ENCODE measurements around the gene E4F1. TPM values are rescaled to one million over a fixed set of nuclear protein-coding genes. Genes with fewer than 3 reads are reported as not detected.

E4F1 gene
- total RNA-seq, 1 donor from 2014 or later = 23.7 TPM

DNA sequence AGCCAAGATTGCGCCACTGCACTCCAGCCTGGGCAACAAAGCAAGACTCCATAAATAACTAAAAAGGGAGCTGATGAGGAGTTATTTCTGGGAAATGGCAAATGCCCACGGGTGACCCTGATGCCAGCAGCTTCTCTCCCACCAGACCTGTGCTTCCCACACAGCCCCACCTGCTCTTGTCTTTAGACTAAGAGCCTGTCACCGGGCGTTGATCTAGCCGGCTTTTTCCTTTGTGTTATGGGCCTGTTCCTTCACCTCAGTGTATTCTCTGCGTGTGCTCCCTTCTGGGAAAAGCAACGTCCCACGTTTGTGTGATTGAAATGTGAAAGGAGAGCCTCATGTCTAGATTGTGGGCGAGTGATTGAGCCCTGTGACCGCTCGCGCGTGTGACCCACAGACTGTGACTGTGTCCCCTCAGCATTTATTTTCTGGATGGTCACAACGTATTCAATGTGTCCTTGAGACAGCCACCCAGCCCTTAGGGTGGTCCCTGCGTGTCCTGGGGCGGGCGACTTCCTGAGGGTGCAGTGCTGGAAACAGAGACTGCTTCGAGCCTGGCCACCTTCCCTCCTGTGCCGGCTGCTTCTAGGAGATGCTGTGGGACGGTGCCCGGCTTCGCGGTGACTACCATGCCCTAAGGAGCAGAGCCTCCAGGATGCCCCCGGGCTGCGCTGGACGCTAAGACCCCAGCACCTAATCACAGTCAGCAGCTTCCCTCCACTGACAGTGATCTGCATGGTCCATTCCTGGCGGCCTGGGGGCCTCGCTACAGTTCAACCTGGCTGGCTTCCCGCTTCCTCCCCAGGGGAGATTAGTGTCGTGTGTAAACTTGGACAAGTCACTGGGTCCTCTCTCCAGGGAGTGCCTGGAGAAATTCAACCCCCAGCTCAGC lies 52.3 kb downstream of the E4F1 start:
- no peak for DNase-seq

DNA sequence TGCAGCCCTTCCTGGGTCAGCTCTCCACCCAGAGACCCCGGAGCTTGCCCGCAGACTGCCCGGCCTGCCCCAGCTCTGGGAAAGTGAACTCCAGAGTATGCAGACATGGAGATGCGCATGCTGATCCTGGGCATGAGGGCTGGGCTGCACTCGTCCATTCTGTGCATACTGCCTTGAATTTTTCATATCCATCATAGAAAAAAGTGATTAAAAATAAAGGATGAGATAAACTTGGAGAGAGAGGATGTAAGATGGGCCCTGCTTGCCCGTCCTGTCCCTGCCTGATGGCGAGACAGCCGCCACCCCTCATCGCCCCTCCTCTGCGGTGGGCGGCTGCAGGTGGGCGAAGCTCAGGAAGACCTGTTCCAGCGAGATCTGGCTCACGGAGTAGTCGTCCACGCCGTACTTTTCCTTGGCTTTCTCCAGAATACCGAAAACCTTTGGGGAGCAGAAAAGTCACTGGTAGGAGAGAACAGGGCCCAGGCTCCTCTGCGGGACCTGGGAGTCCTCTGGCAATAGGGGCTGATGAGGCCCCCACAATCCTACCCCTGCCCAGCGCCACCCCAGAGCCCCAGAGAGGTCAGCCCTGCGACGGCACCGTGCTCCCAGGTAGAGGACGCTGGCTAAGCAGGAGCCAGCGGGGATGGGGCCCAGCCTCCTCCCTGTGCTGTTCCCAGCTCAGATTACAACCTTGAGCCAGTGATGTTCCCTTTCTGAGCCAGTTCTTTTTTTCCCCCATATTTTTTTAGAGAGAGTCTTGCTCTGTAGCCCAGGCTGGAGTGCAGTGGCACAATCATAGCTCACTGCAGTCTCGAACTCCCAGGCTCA lies 53.2 kb downstream of the E4F1 start:
- no peak for DNase-seq

DNA sequence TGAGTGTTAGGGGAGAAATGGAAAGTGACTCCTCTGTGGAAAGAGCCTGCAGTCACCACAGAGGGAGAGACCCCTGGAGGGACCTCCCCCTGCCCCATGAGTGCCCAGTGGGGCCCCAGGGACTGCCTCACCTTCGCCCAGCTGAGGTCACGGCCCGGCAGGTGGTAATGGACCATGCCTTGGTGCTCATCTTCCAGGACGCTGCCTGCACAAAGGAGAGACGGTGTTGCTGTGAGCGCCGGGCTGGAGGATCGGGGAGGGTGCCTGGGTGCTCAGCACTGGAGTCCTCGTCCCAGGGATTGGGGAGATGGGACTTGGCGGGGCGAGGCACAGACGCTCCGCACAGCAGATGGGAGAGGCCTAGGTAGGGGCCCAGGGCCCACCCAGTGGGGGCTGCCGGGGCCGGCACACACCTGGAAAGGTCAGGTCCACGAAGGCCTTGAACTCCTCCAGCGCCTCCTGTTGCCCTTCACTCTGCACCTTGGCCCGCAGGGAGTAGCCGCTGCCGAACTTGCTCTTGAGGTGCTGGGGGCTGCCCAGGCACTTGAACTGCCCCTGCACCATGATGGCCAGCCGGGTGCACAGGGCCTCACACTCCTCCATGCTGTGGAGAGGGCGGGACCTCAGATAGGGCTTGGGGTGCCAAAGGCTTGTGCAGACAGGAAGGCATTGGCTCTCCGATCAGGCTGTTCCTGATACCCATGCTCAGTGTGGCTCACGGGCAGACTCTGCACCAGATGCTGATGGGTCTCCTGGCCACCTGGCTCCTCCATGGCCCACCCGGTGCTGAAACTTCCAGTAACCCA lies 54.3 kb downstream of the E4F1 start:
- DNase-seq = no peak

DNA sequence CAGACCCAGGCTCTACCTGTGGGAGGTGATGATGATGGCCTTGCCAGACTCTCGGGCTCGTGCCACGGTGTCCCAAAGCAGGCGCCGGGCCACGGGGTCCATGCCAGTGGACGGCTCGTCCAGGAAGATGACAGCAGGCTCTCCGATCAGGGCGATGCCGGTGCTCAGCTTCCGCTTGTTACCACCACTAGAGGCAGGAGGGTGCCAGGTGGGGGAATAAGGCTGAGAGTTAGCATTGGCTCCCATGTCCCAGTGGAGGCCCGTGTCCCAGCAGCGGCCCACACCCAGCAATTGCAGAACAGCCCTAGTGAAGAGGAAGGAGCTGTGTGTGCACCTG lies 54.8 kb downstream of the E4F1 start:
- DNase-seq = no peak

DNA sequence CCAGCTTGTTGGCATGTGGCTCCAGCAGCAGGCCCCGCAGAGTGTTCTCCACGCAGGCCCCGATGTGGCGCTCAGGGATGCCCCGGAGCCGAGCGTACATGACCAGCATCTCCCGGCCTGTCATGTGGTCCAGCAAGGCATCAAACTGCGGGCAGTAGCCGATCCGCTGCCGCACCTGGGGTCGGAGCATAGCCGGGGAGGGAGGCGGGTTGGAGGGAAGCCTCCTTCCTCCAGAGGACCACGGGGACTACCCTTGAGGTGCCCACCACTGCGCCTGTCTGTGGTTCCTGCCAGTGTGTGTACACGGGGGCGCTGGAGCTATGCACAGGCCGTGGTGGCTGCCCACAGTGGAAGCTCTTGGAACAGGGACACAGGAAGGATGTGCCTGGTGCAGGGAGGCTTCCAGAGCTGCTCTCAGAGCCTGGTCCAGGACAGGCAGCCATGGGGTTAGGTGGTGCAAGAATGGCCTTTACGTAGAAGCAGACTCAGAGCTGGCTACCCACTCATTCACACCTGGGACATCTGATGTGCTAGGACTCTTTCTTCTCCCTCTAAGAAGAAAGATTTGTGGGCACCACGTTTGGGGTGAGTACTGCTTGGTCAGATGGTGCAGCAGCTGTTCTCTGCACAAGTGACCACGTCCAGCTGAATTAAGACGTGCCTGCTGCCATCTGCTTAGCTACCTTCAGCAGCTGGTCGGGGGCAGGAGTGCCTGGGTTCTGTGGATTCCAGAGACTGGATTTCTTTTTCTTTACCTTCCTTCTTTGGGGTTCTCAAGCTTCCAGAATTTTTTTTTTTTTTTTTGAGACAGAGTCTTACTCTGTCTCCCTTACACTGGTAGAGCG lies 55.8 kb downstream of the E4F1 start:
- DNase-seq = no peak

DNA sequence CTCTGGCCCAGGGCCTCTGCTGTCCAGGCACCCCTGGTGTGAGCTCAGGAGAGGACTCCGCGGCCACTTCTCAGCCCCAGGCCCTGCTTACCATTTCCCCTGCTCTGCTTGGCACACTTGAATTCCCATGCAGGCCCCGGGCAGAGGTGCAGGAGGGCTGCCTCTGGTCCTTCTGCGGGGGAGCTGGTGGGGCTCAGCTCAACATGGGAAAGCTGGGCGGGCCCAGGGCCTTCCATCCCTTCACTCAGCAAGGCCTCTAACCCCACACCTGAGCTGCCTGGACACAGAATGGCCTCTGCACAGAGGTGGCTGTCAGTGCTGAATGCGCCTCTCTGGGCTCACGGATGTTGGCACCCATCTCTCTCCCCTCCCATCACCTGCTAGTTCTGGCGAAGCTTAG lies 57.1 kb downstream of the E4F1 start:
- DNase-seq = no peak

DNA sequence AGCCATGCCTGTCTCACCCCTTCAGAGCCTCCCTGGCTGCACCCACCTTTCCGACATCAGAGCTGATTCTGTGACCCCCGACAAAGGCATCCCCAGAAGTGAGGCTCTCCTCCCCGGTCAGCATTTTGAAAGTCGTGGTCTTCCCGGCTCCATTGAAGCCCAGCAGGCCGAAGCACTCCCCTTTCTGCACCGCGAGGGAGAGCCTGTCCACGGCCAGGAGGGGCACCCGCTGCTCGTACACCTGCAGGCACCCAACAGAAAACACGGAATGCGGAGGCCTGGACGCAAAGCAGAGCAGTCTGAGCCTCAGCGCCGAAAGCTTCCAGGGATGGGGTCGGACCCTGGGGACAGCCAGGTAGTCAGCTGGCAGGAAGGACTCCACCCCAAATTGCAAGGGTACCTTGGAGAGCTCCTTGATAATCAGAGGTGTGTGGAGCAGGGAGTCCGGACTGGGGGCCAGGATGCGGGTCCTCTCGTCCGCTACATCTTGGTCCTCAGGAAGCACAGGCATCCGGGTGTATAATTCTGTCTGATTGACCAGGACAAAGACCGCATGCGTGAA lies 57.7 kb downstream of the E4F1 start:
- DNase-seq = no peak

DNA sequence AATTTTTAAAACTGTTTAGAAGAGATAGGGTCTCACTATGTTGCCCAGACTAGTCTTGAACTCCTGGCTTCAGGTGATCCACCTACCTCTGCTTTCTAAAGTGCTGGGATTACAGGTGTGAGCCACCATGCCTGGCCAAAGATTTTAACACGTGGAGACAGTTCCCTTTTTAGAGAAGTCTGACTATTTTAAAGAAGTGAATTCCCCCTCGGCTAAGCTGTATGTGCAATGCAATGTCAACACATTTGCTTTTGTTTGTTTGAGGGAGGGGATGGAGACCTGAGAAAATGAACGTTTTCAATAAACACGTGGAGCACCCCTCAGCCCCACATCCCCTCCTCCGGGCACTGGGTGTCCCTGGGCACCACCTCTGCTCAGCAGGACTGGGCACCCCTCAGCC lies 58.9 kb downstream of the E4F1 start:
- no peak for DNase-seq

DNA sequence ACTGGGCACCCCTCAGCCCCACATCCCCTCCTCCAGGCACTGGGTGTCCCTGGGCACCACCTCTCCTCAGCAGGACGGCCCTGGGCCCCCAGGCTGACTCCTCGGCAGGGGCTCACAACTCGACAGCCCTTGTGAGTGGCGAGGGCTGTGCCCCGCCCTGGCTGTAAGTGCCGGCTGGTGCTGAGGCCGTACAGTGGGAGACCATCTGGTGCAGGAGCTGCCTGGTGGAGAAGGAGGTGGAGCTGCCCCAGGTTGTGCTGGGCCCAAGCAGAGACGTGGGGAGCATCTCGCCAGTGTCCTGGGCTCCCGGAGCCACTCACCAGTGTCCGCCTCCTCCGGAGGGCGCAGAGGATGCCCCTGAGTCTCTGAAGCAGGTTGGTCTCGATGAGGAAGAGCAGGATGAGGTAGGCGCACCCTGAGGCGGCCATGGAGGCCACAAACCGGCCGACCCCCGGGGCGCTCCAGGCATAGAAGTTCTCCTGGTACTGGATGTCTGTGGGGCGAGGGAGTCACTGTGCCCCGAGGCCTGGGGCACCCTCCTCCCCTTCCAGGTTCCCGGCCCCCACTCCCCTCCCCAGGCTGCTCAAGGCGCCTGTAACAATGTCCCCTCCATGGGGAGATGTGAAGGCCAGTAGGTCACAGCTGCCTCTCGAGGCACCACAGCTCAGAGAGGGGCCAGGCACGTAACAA lies 59.6 kb downstream of the E4F1 start:
- DNase-seq = no peak

DNA sequence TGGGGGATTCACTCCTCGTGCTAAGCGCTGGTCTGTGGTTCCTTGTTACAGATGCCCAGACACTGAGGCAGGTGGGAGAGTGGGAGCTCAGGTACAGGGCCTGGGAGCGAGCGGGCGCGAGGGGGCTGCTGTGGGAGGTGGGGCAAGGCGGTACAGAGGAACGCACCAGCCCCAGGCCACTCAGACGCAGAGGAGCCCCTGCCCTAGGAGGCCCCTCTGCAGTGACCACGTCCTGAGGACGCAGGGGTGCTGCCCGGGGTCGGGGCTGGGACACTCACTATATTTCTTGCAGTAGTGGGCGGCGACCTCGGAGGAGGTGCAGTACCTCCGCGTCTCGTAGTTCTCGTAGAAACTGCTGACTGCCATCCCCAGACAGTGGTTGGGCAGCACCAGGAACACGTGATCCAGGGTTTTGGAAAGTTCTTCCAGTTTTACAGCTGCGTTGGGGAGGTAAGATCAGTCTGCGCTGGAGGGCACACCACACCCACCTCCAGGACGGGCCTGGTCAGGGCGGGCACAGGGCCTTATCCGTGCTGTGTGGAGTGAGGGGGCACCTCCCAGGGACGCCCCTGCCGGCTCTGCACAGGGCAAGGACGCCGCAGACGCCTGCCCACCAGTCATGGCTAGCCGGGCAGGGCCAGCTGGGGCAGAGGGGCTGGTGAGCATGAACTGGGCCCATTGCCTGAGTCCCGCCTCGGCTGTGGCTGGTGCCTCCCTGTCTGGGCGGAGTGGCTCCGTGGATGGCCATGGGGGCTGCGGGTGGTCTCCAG lies 60.8 kb downstream of the E4F1 start:
- DNase-seq = no peak

DNA sequence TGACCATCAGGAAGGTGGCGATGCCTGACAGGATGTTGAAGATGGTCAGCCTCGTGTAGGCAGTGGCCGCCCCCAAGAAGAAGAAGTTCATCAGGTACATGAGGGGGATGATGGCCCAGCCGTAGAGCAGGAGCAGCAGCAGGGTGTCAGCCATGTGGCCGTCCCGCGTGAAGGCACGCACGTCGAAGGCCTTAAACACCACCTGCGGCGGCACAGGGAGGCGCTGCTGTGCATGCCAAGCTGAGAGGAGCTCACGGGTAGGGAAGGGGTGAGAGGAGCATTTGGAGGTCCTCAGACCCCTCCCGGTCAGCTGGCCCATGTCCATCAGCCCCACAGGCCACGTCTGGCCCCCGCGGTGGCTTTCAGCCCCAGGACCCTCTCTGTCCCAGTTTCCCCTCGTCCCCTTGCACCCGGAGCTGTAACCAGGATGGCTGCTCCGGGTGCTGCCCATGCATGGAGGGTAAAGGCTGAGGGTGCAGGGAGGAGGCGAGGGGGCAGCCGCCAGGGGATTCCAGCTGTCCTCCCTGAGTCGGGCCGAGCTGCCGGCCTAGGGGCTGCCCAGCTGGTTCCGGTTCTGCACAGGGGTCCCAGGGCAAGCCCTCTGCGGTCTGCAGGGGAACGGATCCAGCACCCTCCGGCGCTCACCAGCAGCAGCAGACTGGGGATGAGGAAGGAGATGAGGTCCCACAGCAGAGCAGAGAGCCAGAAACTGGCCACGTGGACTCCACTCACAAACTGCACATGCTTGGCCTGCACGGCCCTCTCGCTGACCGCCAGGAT lies 61.6 kb downstream of the E4F1 start:
- DNase-seq = no peak

Small RNA genes lying within 50 kb of the gene (small RNA-seq; reads per million reads assigned to genes)
- gene MIR3677 (ENCODE audit: low replicate concordance) (not detected), gene MIR4717 (ENCODE audit: low replicate concordance) (not detected)

Other genes starting within 250 kb of the E4F1 start
- gene NOXO1, start 242.1 kb upstream of the E4F1 start, total RNA-seq = 2.5 TPM
- 10.2 TPM for gene GFER, start 239.4 kb upstream of the E4F1 start, total RNA-seq
- 4.7 TPM for gene SYNGR3, start 233.6 kb upstream of the E4F1 start, total RNA-seq
- gene ZNF598, start 213.8 kb upstream of the E4F1 start, total RNA-seq = 15.2 TPM
- 0.82 TPM for gene NPW, start 203.8 kb upstream of the E4F1 start, total RNA-seq
- gene NHERF2, start 196.7 kb upstream of the E4F1 start, total RNA-seq = 45.7 TPM
- gene NTHL1, start 175.8 kb upstream of the E4F1 start, total RNA-seq = 28.7 TPM
- gene TSC2, start 175.6 kb upstream of the E4F1 start, total RNA-seq = 57.2 TPM
- 138 TPM for gene PKD1, start 87.7 kb upstream of the E4F1 start, total RNA-seq
- not detected for gene RAB26, start 75.0 kb upstream of the E4F1 start, total RNA-seq
- 27.4 TPM for gene TRAF7, start 67.8 kb upstream of the E4F1 start, total RNA-seq
- 1.0 TPM for gene CASKIN1, start 27.0 kb upstream of the E4F1 start, total RNA-seq
- gene MLST8, start 18.1 kb upstream of the E4F1 start, total RNA-seq = 27.0 TPM
- gene BRICD5, start 12.7 kb upstream of the E4F1 start, total RNA-seq = 1.9 TPM
- gene PGP, start 8.8 kb upstream of the E4F1 start, total RNA-seq = 18.2 TPM
- 1.3 TPM for gene DNASE1L2, start 12.9 kb downstream of the E4F1 start, total RNA-seq
- gene ECI1, start 28.0 kb downstream of the E4F1 start, total RNA-seq = 83.7 TPM
- 90.2 TPM for gene RNPS1, start 44.5 kb downstream of the E4F1 start, total RNA-seq
- gene ABCA3, start 117.1 kb downstream of the E4F1 start, total RNA-seq = 8.7 TPM
- 9.3 TPM for gene CCNF, start 205.9 kb downstream of the E4F1 start, total RNA-seq
- 3.4 TPM for gene TEDC2, start 236.5 kb downstream of the E4F1 start, total RNA-seq
- 9.1 TPM for gene NTN3, start 247.7 kb downstream of the E4F1 start, total RNA-seq